Hepatocyte (in vitro differentiated cells): Measurements from ENCODE around the gene XIRP1.

Experiments
- EZH2phosphoT487 ChIP-seq: fragments of 200-600 bp; sonication (generic); IDR thresholded peaks from one replicate; pipeline ENCODE4 v1.6.1; 2018; ENCODE audit warnings: antibody characterized with exemption, mild to moderate bottlenecking, low read depth, moderate library complexity; ENCODE audit not compliant: unreplicated experiment, severe bottlenecking
- TF ChIP-seq, protein P1 (sequence below): fragments of 200-600 bp; sonication (generic); IDR thresholded peaks from 2 replicates; pipeline ENCODE4 v1.5.1; 2016; ENCODE audit warnings: antibody characterized with exemption, mild to moderate bottlenecking; ENCODE audit not compliant: poor library complexity

DNA sequence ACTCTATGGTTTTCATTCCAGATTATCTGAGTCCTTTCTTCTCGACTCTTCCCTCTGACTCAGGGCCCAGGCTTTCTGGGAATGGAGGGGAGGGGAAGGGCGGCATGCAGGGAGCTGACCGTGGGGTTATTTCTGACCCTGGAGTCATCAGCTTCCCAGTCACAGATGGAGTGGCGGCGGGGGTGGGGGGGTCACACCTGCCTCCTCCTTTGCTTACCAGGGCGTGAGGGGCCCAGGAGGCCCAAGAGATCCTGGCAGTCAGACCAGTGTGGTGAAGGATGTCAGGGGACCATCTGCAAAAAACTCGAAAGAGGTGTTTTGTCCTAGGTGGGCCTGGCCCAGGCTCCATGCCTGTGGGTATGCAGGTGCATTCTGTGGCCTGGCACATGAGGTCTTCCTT is 996 bp upstream of the XIRP1 start:
- TF ChIP-seq, protein P1, sequence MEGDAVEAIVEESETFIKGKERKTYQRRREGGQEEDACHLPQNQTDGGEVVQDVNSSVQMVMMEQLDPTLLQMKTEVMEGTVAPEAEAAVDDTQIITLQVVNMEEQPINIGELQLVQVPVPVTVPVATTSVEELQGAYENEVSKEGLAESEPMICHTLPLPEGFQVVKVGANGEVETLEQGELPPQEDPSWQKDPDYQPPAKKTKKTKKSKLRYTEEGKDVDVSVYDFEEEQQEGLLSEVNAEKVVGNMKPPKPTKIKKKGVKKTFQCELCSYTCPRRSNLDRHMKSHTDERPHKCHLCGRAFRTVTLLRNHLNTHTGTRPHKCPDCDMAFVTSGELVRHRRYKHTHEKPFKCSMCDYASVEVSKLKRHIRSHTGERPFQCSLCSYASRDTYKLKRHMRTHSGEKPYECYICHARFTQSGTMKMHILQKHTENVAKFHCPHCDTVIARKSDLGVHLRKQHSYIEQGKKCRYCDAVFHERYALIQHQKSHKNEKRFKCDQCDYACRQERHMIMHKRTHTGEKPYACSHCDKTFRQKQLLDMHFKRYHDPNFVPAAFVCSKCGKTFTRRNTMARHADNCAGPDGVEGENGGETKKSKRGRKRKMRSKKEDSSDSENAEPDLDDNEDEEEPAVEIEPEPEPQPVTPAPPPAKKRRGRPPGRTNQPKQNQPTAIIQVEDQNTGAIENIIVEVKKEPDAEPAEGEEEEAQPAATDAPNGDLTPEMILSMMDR, result no peak
- no peak for TF ChIP-seq EZH2phosphoT487
